Activated CD4-positive, alpha-beta T cell treated with anti-CD3 and anti-CD28 coated beads, Interleukin-2, amount 10 ng/mL, durations not matched to agents 24 days and 14 days (primary cell): ENCODE data around the gene BORCS5. TPM values are rescaled to one million over a fixed set of nuclear protein-coding genes. Genes with fewer than 3 reads are reported as not detected.
A peak's percentile ranks its signal among the peaks of the same experiment; 100 is the strongest.

ENCODE experiments used
- DNase-seq: peaks from one replicate; pipeline ENCODE4 v3.0.0; 2022
- H3K27ac Mint-ChIP-seq: one replicate; pipeline ENCODE4 v1.8.0; 2022; ENCODE audit warnings: mild to moderate bottlenecking, mixed read lengths
- H3K27me3 Mint-ChIP-seq: one replicate; pipeline ENCODE4 v1.8.0; 2022; ENCODE audit warnings: mixed read lengths
- H3K36me3 Mint-ChIP-seq: one replicate; pipeline ENCODE4 v1.8.0; 2022; ENCODE audit warnings: low read depth, mild to moderate bottlenecking, mixed read lengths
- H3K4me1 Mint-ChIP-seq: one replicate; pipeline ENCODE4 v1.8.0; 2021; ENCODE audit warnings: mixed read lengths
- H3K4me3 Mint-ChIP-seq: one replicate; pipeline ENCODE4 v1.8.0; 2022; ENCODE audit warnings: mild to moderate bottlenecking, moderate library complexity, mixed read lengths
- H3K9me3 Mint-ChIP-seq: one replicate; pipeline ENCODE4 v1.8.0; 2021; ENCODE audit warnings: mixed read lengths
- intact Hi-C: fragments of 100-400 bp; cut with micrococcal nuclease; formaldehyde crosslinking; loops from one replicate; pipeline ENCODE4 v1.15.1; 2023
- total RNA-seq: library from RNA; stranded (reverse); gene quantifications from 2 replicates; pipeline ENCODE4 v1.2.3, GENCODE V29; 2022

The BORCS5 gene
- total RNA-seq, 1 donor from 2014 or later = 34.0 TPM

GRCh38 chr12:12365446-12365802 is 8.5 kb downstream of the BORCS5 start:
- H3K4me1 Mint-ChIP-seq = peaks cover 39% of the 10 kb centered on the region
- H3K27ac Mint-ChIP-seq = no peak overlapping the region
- peaks cover 5% of the 10 kb centered on the region for H3K9me3 Mint-ChIP-seq
- DNase-seq = no peak
- no peak overlapping the region for H3K4me3 Mint-ChIP-seq
- intact Hi-C loops = no loop called here
- peaks cover 45% of the 10 kb centered on the region for H3K36me3 Mint-ChIP-seq
- H3K27me3 Mint-ChIP-seq = no peaks in the 10 kb centered on the region

- peaks cover 5% of the 10 kb centered on the region for H3K9me3 Mint-ChIP-seq
- DNase-seq = no peak
- peaks cover 47% of the 10 kb centered on the region for H3K36me3 Mint-ChIP-seq
- no peak overlapping the region for H3K4me3 Mint-ChIP-seq
- no peaks in the 10 kb centered on the region for H3K27me3 Mint-ChIP-seq
- no peak overlapping the region for H3K27ac Mint-ChIP-seq
- intact Hi-C loops = no loop called here
- H3K4me1 Mint-ChIP-seq = peaks cover 38% of the 10 kb centered on the region
These were observed 9.1 kb downstream of the BORCS5 start for GRCh38 chr12:12365931-12366431.

- Mint-ChIP-seq H3K27me3 (no peaks in the 10 kb centered on the region), H3K36me3 (peaks cover 49% of the 10 kb centered on the region), H3K4me3 (no peak overlapping the region), H3K9me3 (peaks cover 5% of the 10 kb centered on the region), H3K4me1 (peaks cover 31% of the 10 kb centered on the region), H3K27ac (peak overlapping the region; percentile 21)
- no peak for DNase-seq
- intact Hi-C loops = no loop called here
These were observed 10.0 kb downstream of the BORCS5 start for GRCh38 chr12:12366701-12367481.

- no peak for DNase-seq
- peaks cover 5% of the 10 kb centered on the region for H3K9me3 Mint-ChIP-seq
- peaks cover 45% of the 10 kb centered on the region for H3K36me3 Mint-ChIP-seq
- no peak overlapping the region for H3K4me3 Mint-ChIP-seq
- no peaks in the 10 kb centered on the region for H3K27me3 Mint-ChIP-seq
- peaks cover 28% of the 10 kb centered on the region for H3K4me1 Mint-ChIP-seq
- H3K27ac Mint-ChIP-seq = peak overlapping the region; percentile 45
- intact Hi-C loops = no loop called here
These were observed 10.7 kb downstream of the BORCS5 start for GRCh38 chr12:12367482-12367998.

- Mint-ChIP-seq H3K4me3 (no peak overlapping the region), H3K27me3 (no peaks in the 10 kb centered on the region), H3K27ac (no peak overlapping the region), H3K36me3 (peaks cover 37% of the 10 kb centered on the region), H3K9me3 (no peaks in the 10 kb centered on the region), H3K4me1 (peaks cover 14% of the 10 kb centered on the region)
- DNase-seq = no peak
- intact Hi-C loops = no loop called here
These were observed 16.3 kb downstream of the BORCS5 start for GRCh38 chr12:12372946-12373722.

- Mint-ChIP-seq H3K9me3 (no peaks in the 10 kb centered on the region), H3K4me3 (no peak overlapping the region), H3K27ac (peak overlapping the region; percentile 35), H3K36me3 (peaks cover 32% of the 10 kb centered on the region), H3K27me3 (no peaks in the 10 kb centered on the region), H3K4me1 (peaks cover 23% of the 10 kb centered on the region)
- intact Hi-C loops = loop anchor here (1.0 to 2.0 kb wide), 8 partner anchors 13 to 360 kb away; no protein-coding TSS in a partner anchor
- DNase-seq = peak; percentile 79
These were observed 20.0 kb downstream of the BORCS5 start for GRCh38 chr12:12376646-12377448.

GRCh38 chr12:12378616-12379015 is 21.7 kb downstream of the BORCS5 start:
- H3K27ac Mint-ChIP-seq = peak overlapping the region; percentile 18
- peaks cover 33% of the 10 kb centered on the region for H3K36me3 Mint-ChIP-seq
- DNase-seq = no peak
- no peak overlapping the region for H3K4me3 Mint-ChIP-seq
- intact Hi-C loops = no loop called here
- no peaks in the 10 kb centered on the region for H3K27me3 Mint-ChIP-seq
- H3K9me3 Mint-ChIP-seq = no peaks in the 10 kb centered on the region
- H3K4me1 Mint-ChIP-seq = peaks cover 24% of the 10 kb centered on the region

GRCh38 chr12:12379831-12380730 is 23.2 kb downstream of the BORCS5 start:
- Mint-ChIP-seq H3K36me3 (peaks cover 35% of the 10 kb centered on the region), H3K27ac (peak overlapping the region; percentile 88)

GRCh38 chr12:12380949-12381593 is 24.2 kb downstream of the BORCS5 start:
- no peak overlapping the region for H3K4me3 Mint-ChIP-seq
- no peak for DNase-seq
- no peaks in the 10 kb centered on the region for H3K27me3 Mint-ChIP-seq
- no peaks in the 10 kb centered on the region for H3K9me3 Mint-ChIP-seq
- peak overlapping the region; percentile 39 for H3K27ac Mint-ChIP-seq
- peaks cover 31% of the 10 kb centered on the region for H3K36me3 Mint-ChIP-seq
- intact Hi-C loops = loop anchor here (5.0 kb wide), 1 partner anchor 56 kb away; no protein-coding TSS in a partner anchor
- peaks cover 38% of the 10 kb centered on the region for H3K4me1 Mint-ChIP-seq

More at GRCh38 chr12:12379831-12380730, 23.2 kb downstream of the BORCS5 start:
- intact Hi-C loops = loop anchor here (5.0 kb wide), 1 partner anchor 57 kb away; no protein-coding TSS in a partner anchor
- peak; percentile 77 for DNase-seq
- no peaks in the 10 kb centered on the region for H3K27me3 Mint-ChIP-seq
- peaks cover 35% of the 10 kb centered on the region for H3K4me1 Mint-ChIP-seq
- H3K4me3 Mint-ChIP-seq = peak overlapping the region; percentile 49
- H3K9me3 Mint-ChIP-seq = no peaks in the 10 kb centered on the region

GRCh38 chr12:12381982-12382381 is 25.1 kb downstream of the BORCS5 start:
- H3K27ac Mint-ChIP-seq = no peak overlapping the region
- H3K4me1 Mint-ChIP-seq = peaks cover 34% of the 10 kb centered on the region
- no peaks in the 10 kb centered on the region for H3K27me3 Mint-ChIP-seq
- intact Hi-C loops = loop anchor here (5.0 kb wide), 1 partner anchor 55 kb away; no protein-coding TSS in a partner anchor
- no peak for DNase-seq
- H3K36me3 Mint-ChIP-seq = peaks cover 29% of the 10 kb centered on the region
- no peaks in the 10 kb centered on the region for H3K9me3 Mint-ChIP-seq
- no peak overlapping the region for H3K4me3 Mint-ChIP-seq

- Mint-ChIP-seq H3K36me3 (peaks cover 26% of the 10 kb centered on the region), H3K27me3 (no peaks in the 10 kb centered on the region), H3K9me3 (peaks cover under 1% of the 10 kb centered on the region), H3K4me3 (peak overlapping the region; percentile 65), H3K27ac (peak overlapping the region; percentile 91), H3K4me1 (peaks cover 31% of the 10 kb centered on the region)
- peak; percentile 85 for DNase-seq
- intact Hi-C loops = loop anchor here (5.0 kb wide), 1 partner anchor 53 kb away; no protein-coding TSS in a partner anchor
These were observed 27.9 kb downstream of the BORCS5 start for GRCh38 chr12:12384571-12385340.
